ENCODE results near the gene SCAF1.

Gene SCAF1

GRCh38 chr19:49643466-49643865 is 1.5 kb downstream of the SCAF1 start:
- peak; percentile 82 for DNase-seq (ENCODE audit: low spot score)

GRCh38 chr19:49645592-49645991 is 3.6 kb downstream of the SCAF1 start:
- no peak for DNase-seq (ENCODE audit: low spot score)

- DNase-seq (ENCODE audit: low spot score) = no peak
Observed at GRCh38 chr19:49645995-49646394, 4.0 kb downstream of the SCAF1 start.

GRCh38 chr19:49646586-49646985 is 4.6 kb downstream of the SCAF1 start:
- no peak for DNase-seq (ENCODE audit: low spot score)

GRCh38 chr19:49651029-49651819 is 9.2 kb downstream of the SCAF1 start:
- no peak for DNase-seq (ENCODE audit: low spot score)

DNA sequence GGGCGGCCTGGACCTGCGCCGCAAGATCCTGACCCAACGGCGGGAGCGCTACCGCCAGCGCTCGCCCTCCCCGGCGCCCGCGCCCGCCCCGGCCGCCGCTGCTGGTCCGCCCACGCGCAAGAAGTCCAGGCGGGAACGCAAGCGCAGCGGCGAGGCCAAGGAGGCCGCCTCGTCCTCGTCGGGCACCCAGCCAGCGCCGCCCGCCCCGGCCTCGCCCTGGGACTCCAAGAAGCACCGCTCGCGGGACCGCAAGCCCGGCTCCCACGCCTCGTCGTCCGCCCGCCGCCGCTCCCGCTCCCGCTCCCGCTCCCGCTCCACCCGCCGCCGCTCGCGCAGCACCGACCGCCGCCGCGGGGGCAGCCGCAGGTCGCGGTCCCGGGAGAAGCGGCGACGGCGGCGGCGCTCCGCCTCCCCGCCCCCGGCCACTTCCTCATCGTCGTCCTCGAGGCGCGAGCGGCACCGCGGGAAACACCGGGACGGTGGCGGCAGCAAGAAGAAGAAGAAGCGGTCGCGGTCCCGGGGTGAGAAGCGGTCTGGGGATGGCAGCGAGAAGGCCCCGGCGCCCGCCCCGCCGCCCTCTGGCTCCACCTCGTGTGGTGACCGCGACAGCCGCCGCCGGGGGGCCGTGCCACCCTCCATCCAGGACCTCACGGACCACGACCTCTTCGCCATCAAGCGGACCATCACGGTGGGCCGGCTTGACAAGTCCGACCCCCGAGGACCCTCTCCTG is 10.0 kb downstream of the SCAF1 start:
- no peak for DNase-seq (ENCODE audit: low spot score)

DNA sequence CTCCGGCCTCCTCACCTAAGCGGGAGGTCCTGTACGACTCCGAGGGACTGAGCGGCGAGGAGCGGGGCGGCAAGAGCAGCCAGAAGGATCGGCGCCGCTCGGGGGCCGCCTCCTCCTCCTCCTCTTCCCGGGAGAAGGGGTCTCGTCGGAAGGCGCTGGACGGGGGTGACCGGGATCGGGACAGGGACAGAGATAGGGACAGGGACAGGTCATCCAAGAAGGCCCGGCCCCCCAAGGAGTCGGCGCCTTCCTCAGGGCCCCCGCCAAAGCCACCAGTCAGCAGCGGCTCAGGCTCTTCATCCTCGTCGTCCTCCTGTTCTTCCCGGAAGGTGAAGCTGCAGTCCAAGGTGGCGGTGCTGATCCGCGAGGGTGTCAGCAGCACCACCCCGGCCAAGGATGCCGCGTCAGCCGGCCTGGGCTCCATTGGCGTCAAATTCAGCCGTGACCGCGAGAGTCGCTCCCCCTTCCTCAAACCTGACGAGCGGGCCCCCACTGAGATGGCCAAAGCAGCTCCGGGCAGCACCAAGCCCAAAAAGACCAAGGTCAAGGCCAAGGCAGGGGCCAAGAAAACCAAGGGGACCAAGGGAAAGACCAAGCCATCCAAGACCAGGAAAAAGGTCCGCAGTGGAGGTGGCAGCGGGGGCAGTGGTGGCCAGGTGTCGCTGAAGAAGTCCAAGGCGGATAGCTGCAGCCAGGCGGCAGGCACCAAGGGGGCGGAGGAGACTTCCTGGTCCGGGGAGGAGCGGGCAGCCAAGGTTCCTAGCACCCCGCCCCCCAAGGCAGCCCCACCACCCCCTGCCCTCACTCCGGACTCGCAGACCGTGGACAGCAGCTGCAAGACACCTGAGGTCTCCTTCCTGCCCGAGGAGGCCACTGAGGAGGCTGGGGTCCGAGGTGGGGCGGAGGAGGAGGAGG is 10.8 kb downstream of the SCAF1 start:
- no peak for DNase-seq (ENCODE audit: low spot score)

DNA sequence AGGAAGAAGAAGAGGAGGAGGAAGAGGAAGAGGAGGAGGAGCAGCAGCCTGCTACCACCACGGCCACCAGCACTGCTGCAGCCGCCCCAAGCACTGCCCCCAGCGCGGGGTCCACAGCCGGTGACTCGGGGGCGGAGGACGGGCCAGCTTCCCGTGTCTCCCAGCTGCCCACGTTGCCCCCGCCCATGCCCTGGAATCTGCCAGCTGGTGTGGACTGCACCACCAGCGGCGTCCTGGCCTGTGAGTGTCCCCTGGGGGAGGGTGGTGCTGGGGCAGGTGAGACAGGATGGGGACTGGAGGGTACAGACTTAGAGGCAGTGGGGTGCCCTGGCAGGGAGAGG is 11.4 kb downstream of the SCAF1 start:
- DNase-seq (ENCODE audit: low spot score) = no peak

GRCh38 chr19:49654581-49654980 is 12.6 kb downstream of the SCAF1 start:
- DNase-seq (ENCODE audit: low spot score) = no peak

- no peak for DNase-seq (ENCODE audit: low spot score)
Observed at GRCh38 chr19:49655570-49656455, 13.8 kb downstream of the SCAF1 start.

DNA sequence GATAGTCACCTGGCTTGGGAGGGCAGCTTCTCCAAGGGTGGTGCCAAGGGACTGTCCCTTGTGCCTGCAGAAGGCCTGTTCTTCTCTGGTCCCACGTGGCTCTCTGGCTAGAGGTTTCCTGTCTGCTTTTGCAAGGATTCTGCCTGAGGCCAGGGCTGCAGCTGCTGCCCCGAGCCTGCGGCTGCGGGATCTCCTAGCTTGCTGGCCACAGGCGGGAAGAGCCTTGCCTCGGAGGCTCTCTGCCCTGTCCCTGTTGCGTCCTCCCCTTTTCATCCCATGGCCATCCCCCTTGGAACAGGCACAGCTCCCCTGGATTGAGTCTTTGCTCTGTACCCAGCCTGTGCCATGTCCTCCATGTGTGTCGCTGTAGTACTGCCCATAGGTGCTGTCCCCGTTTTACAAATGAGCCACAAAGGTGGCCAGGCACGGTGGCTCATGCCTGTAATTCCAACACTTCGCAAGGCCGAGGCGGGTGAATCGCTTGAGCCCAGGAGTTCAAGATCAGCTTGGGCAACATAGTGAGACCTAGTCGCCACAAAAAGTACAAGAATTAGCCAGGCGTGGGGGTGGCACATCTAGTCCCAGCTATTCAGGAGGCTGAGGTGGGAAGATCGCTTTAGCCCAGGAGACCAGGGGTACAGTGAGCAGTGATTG is 14.6 kb downstream of the SCAF1 start:
- DNase-seq (ENCODE audit: low spot score) = no peak

GRCh38 chr19:49657493-49658138 is 15.6 kb downstream of the SCAF1 start:
- DNase-seq (ENCODE audit: low spot score) = no peak

DNA sequence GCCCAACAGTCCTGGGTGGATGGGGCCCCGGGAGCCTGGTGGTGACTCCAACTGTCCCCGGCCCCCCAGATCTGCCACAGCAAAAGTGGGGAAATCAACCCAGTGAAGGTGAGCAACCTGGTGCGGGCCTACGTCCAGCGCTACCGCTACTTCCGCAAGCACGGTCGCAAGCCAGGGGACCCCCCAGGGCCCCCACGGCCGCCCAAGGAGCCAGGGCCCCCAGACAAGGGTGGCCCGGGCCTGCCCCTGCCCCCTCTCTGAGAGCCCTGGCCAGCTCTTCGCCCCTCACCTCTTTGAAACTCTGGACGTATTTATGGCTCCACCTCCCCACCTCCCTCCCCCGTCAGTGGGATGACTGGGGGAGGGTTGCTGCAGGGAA is 16.1 kb downstream of the SCAF1 start:
- DNase-seq (ENCODE audit: low spot score) = no peak

- DNase-seq (ENCODE audit: low spot score) = no peak
Observed at GRCh38 chr19:49658566-49659442, 16.8 kb downstream of the SCAF1 start.

GRCh38 chr19:49660338-49660961 is 18.4 kb downstream of the SCAF1 start:
- no peak for DNase-seq (ENCODE audit: low spot score)

DNA sequence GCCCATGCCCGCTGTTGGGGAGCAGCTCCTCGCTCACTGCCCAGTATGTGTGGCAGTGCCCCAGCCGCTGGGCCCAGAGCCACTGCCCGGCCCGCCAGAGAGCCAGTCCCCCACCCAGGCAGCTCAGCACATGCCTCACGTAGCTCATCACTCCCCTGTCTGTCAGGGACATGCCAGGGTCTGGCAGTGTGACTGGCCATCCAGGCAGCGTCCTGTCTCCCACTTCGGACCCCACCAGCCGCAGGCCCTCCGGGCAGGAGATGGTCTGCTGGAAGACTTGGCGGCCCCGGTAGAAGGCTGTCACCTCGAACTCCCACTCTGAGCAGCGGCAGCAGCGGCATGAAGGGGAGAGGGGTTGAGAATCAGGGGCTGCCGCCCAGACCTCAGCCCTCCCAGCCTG is 20.0 kb downstream of the SCAF1 start:
- no peak for DNase-seq (ENCODE audit: low spot score)

- DNase-seq (ENCODE audit: low spot score) = no peak
Observed at GRCh38 chr19:49663224-49663623, 21.2 kb downstream of the SCAF1 start.

GRCh38 chr19:49664171-49665035 is 22.4 kb downstream of the SCAF1 start:
- DNase-seq (ENCODE audit: low spot score) = peak; percentile 90

All from activated CD4-positive, alpha-beta T cell treated with anti-CD3 and anti-CD28 coated beads, Interleukin-2, Interleukin-4, amounts not matched to agents 100 ng/mL and 50 ng/mL, durations not matched to agents 16 hours and 8 hours (primary cell).